ENCODE results near the gene GLOD4. TPM values are rescaled to one million over a fixed set of nuclear protein-coding genes. Genes with fewer than 3 reads are reported as not detected.

GLOD4 gene
- total and polyA plus RNA-seq, 9 donors, result 22.1 to 90.6 (median 46.0) TPM

DNA sequence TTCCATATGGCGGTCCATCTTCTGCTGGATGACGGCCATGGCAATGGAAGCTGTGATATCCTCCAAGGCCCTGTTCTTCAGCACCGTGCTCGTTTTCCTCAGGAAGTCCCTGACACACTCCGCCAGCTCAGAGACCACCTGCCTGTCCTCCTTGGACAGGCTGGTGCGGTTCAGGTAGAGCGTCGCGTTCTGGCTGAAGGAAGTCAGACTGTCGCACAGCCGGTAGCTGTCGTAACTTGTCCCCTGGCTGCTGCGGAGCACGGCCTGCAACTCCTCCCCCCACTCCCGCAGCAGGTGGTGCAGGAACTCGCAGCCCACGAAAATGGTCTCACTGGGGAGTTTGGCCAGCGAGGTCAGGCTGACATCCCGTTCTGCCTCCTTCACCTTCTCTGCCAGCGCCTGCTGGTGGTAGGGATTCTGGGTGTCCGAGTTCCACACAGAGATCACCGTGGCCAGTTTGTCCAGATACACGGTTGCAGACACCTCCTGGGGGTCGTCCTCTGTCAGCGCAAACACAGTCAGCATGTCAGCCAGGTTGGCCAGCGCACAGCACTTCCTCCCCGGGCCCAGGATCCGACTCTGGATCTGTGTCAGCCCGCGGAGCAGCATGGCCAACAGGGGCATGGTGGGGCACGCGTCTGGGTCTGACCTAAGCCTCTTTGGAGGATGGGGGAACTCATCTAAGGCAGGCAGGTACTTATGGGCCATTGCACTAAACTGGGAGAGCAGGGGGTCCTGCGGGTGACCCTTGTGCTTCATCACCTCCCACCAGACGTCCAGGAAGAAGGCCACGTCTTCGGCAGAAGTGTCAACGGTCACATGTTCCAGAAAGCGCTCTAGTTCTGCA lies 35.1 kb downstream of the GLOD4 start:
- Histone ChIP-seq H3K9me3 (no peaks in the 10 kb centered on the region), H3K4me3 (no peak overlapping the region), H3K4me1 (ENCODE audit: insufficient read depth) (peaks cover 8% of the 10 kb centered on the region), H3K27me3 (no peaks in the 10 kb centered on the region), H3K27ac (no peak overlapping the region), H3K36me3 (no peaks in the 10 kb centered on the region)
- TF ChIP-seq POLR2A (IDR thresholded peaks at IDR 0.05), result no peak
- DNase-seq, result no peak
- WGBS, 3 donors, result 85 to 88% (median 88%) methylated on average over 38 of the region's 38 CpGs
- intact Hi-C loops (cut with DNase I), result loop anchor here in 1 of 4 donors (5.0 kb wide), 1 partner anchor 605 kb away; a partner anchor contains a TSS

DNA sequence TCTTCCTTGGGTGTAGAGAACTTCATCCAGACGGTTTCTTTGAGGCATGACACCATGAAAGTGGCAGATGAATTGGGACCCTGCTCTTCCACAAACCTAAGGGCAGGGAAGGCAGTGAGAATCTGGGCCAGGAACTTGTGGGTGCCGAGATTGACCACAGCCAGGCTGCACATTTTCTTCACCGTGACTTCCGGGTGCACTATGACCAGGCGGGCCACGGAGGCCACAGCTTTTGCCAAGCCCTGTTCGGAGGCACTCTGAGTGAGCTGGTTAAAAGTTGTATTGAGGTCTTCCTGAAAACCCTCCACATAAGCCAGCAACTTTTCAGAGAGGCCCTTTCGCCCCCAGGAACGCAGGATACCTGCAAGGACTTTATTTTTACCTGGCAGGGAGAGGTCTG lies 35.9 kb downstream of the GLOD4 start:
- Histone ChIP-seq H3K27ac (no peak overlapping the region), H3K36me3 (no peaks in the 10 kb centered on the region), H3K27me3 (no peaks in the 10 kb centered on the region), H3K9me3 (no peaks in the 10 kb centered on the region), H3K4me3 (no peak overlapping the region), H3K4me1 (ENCODE audit: insufficient read depth) (peaks cover 6% of the 10 kb centered on the region)
- WGBS, 3 donors, result 89 to 97% (median 94%) methylated on average over 9 of the region's 9 CpGs
- intact Hi-C loops (cut with DNase I), result loop anchor here in 1 of 4 donors (5.0 kb wide), 1 partner anchor 604 kb away; a partner anchor contains a TSS
- TF ChIP-seq, protein P1, sequence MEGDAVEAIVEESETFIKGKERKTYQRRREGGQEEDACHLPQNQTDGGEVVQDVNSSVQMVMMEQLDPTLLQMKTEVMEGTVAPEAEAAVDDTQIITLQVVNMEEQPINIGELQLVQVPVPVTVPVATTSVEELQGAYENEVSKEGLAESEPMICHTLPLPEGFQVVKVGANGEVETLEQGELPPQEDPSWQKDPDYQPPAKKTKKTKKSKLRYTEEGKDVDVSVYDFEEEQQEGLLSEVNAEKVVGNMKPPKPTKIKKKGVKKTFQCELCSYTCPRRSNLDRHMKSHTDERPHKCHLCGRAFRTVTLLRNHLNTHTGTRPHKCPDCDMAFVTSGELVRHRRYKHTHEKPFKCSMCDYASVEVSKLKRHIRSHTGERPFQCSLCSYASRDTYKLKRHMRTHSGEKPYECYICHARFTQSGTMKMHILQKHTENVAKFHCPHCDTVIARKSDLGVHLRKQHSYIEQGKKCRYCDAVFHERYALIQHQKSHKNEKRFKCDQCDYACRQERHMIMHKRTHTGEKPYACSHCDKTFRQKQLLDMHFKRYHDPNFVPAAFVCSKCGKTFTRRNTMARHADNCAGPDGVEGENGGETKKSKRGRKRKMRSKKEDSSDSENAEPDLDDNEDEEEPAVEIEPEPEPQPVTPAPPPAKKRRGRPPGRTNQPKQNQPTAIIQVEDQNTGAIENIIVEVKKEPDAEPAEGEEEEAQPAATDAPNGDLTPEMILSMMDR (IDR thresholded peaks at IDR 0.05), result no peak
- TF ChIP-seq POLR2A (IDR thresholded peaks at IDR 0.05) (no peak), EP300 (IDR thresholded peaks at IDR 0.05) (no peak)
- no peak for DNase-seq

DNA sequence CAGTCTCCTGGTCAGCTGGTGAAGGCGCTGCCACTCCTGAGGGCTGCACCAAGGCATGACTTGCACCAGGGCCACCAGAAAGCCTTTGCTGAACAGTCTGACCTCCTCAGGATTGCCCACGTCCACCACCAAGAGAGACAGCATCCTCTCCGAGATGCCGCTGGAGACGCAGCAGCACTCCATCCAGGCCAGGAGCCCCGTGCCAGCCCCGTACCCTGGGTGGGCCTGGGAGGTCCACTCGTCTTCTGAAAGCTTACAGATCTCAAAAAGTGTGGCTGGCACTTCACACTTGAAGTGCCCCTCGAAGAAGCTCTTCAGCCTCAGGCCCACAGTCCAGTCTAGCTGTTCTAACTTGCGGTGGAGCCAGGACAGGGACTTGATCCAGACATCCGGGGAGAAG lies 36.7 kb downstream of the GLOD4 start:
- TF ChIP-seq, protein P1 (IDR thresholded peaks at IDR 0.05), result no peak
- TF ChIP-seq POLR2A (IDR thresholded peaks at IDR 0.05) (no peak), EP300 (IDR thresholded peaks at IDR 0.05) (no peak)
- intact Hi-C loops (cut with DNase I), result loop anchor here in 1 of 4 donors (5.0 kb wide), 1 partner anchor 603 kb away; a partner anchor contains a TSS
- no peak for DNase-seq
- peaks cover under 1% of the 10 kb centered on the region for H3K4me1 ChIP-seq (ENCODE audit: insufficient read depth)
- H3K9me3 ChIP-seq, result no peaks in the 10 kb centered on the region
- H3K4me3 ChIP-seq, result no peak overlapping the region
- 90 to 95% (median 91%) methylated on average over 11 of the region's 11 CpGs for WGBS, 3 donors
- no peaks in the 10 kb centered on the region for H3K27me3 ChIP-seq
- H3K27ac ChIP-seq, result no peak overlapping the region
- no peaks in the 10 kb centered on the region for H3K36me3 ChIP-seq

DNA sequence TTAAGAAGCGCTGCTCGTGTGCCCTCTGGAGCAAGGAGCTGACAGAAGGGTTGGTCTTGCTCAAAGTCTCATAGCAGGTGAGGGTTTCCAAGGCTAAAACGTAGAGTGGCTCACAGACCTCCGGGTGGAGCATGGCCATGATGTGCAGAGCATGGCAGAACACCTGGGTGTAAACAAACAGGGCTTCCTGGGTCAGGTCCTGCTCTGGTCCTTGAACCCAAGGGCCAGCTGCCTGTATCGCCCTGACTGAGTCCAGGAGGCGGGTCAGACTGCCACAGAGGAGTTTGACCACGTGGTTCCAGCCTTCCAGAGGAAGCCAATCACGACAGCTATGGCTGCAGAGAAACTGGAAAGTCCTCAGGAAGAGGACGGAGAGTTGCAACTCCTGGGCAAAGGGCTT lies 37.1 kb downstream of the GLOD4 start:
- H3K27ac ChIP-seq, result no peak overlapping the region
- H3K4me1 ChIP-seq (ENCODE audit: insufficient read depth), result no peaks in the 10 kb centered on the region
- intact Hi-C loops (cut with DNase I), result loop anchor here in 1 of 4 donors (5.0 kb wide), 1 partner anchor 603 kb away; a partner anchor contains a TSS
- H3K4me3 ChIP-seq, result no peak overlapping the region
- H3K27me3 ChIP-seq, result no peaks in the 10 kb centered on the region
- no peak for DNase-seq
- H3K9me3 ChIP-seq, result no peaks in the 10 kb centered on the region
- no peaks in the 10 kb centered on the region for H3K36me3 ChIP-seq
- WGBS, 3 donors, result 69 to 81% (median 75%) methylated on average over 9 of the region's 9 CpGs
- TF ChIP-seq, protein P1 (IDR thresholded peaks at IDR 0.05), result no peak
- TF ChIP-seq POLR2A (IDR thresholded peaks at IDR 0.05), result no peak
- no peak for TF ChIP-seq EP300 (IDR thresholded peaks at IDR 0.05)

DNA sequence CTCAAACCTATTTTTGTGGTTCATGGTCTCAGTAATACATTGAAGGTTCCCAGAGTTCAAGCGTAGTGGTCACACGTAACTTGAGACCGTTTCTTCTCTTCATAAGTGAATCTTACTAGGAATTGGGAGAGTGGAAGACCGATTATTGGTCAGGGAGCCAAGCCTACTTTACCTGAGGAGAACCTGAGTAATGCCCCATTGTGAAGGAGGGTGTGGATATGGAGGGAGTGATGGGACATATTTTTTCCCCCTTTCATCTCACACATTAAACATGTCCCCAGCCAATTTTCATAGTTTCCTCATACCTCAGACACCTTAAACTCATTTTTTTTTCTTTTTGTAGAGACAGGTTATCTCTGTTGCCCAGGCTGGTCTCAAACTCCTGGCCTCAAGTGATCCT lies 38.9 kb downstream of the GLOD4 start:
- DNase-seq, result no peak
- Histone ChIP-seq H3K4me3 (no peak overlapping the region), H3K27ac (no peak overlapping the region), H3K27me3 (no peaks in the 10 kb centered on the region), H3K4me1 (ENCODE audit: insufficient read depth) (no peaks in the 10 kb centered on the region), H3K36me3 (no peaks in the 10 kb centered on the region), H3K9me3 (no peaks in the 10 kb centered on the region)
- TF ChIP-seq POLR2A (IDR thresholded peaks at IDR 0.05) (no peak), EP300 (IDR thresholded peaks at IDR 0.05) (no peak)
- TF ChIP-seq, protein P1 (IDR thresholded peaks at IDR 0.05), result no peak
- 92 to 97% (median 93%) methylated on average over 4 of the region's 4 CpGs for WGBS, 3 donors
- intact Hi-C loops (cut with DNase I), result no loop called here

Data from ovary (tissue), 9 donors.